ENCODE data around the gene HIBADH.

GRCh38 chr7:27560706-27561235 is 101.9 kb downstream of the HIBADH start:
- TF ChIP-seq, protein P1, sequence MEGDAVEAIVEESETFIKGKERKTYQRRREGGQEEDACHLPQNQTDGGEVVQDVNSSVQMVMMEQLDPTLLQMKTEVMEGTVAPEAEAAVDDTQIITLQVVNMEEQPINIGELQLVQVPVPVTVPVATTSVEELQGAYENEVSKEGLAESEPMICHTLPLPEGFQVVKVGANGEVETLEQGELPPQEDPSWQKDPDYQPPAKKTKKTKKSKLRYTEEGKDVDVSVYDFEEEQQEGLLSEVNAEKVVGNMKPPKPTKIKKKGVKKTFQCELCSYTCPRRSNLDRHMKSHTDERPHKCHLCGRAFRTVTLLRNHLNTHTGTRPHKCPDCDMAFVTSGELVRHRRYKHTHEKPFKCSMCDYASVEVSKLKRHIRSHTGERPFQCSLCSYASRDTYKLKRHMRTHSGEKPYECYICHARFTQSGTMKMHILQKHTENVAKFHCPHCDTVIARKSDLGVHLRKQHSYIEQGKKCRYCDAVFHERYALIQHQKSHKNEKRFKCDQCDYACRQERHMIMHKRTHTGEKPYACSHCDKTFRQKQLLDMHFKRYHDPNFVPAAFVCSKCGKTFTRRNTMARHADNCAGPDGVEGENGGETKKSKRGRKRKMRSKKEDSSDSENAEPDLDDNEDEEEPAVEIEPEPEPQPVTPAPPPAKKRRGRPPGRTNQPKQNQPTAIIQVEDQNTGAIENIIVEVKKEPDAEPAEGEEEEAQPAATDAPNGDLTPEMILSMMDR (conservative IDR thresholded peaks at IDR 0.05; ENCODE audit: low read depth, low read length): no peak; the same call in 1 of the 2 replicates
- no peak for TF ChIP-seq POLR2A (IDR thresholded peaks at IDR 0.05; ENCODE audit: low read depth, low read length)
- TF ChIP-seq CHD1 (IDR thresholded peaks at IDR 0.05; ENCODE audit: low read depth, low read length): no peak

Data from IMR-90 (cell line).